ENCODE results near the gene ALDH4A1.
"Not testable (repeated sequence)": the region's sequence is repeated elsewhere in the genome, so short reads cannot be mapped to it uniquely, and the experiment has no call there.

Gene ALDH4A1

GRCh38 chr1:18875107-18875795 lies 27.1 kb downstream of the ALDH4A1 start:
- DNase-seq: peak; percentile 68

DNA sequence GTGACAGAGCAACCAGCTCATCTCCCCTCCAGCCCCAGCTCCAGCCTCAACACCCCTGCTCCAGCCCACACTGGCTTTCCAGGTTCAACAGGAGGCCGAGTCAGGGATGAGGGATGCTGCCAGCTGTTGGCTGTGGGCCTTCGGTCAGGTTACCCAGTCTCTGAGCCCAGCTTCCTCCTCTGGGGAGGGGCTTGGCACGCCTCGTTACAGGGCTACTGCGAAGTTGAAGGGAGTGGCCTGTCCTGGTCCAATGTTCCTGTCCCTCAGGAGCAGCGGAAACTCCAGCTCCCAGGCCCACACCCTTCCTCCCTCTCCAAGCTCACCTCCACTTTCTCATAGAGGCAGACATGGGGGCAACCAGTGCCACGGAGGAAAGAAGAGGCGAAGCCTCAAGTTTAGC lies 27.8 kb downstream of the ALDH4A1 start:
- DNase-seq: no peak

- DNase-seq: no peak
Measured at GRCh38 chr1:18874036-18874435, 28.3 kb downstream of the ALDH4A1 start.

- DNase-seq: no peak
Measured at GRCh38 chr1:18872071-18872611, 30.2 kb downstream of the ALDH4A1 start.

DNA sequence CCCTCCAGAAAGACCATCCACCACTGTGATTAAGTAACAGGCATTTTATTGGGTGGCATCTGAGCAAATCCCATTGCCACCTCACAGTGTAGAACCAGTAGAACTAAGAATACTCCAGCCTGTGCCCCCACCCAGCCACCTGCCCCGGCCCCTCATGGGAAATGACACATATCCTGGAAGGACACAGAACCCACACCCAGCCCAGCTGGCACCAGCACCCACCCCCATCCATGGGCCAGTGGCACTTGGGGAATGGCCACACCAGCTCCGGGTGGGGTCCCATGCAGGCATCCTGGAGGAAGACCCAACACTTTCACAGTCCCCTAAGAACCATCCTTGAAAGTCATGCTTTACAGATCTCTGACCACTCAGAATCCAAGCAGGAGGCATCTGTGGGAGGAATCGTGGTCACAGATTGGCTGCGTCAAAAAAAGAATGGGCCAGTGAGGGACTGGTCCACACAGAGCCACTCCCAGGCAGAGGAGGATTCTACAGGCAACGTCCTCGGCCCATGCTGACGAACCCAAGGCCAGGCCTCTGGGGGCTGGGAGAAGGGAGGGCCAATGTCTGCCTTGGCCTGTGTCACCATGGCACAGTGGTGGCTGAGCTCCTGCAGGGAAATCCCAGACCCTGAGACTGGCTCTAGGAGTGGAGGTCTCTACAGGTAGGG lies 30.8 kb downstream of the ALDH4A1 start:
- DNase-seq: no peak

- DNase-seq: no peak
Measured at GRCh38 chr1:18870957-18871356, 31.4 kb downstream of the ALDH4A1 start.

DNA sequence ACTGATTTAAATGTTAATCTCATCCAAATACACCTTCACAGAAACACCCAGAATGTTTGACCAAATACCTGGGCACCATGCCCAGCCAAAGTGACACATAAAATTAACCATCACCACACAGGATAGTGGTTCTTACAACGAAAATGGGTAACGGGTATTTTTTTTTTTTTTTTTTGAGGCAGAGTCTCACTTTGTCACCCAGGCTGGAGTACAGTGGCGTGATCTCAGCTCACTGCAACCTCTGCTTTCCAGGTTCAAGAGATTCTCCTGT lies 31.8 kb downstream of the ALDH4A1 start:
- DNase-seq: not testable (repeated sequence)

- DNase-seq: no peak
Measured at GRCh38 chr1:18869847-18870594, 32.3 kb downstream of the ALDH4A1 start.

DNA sequence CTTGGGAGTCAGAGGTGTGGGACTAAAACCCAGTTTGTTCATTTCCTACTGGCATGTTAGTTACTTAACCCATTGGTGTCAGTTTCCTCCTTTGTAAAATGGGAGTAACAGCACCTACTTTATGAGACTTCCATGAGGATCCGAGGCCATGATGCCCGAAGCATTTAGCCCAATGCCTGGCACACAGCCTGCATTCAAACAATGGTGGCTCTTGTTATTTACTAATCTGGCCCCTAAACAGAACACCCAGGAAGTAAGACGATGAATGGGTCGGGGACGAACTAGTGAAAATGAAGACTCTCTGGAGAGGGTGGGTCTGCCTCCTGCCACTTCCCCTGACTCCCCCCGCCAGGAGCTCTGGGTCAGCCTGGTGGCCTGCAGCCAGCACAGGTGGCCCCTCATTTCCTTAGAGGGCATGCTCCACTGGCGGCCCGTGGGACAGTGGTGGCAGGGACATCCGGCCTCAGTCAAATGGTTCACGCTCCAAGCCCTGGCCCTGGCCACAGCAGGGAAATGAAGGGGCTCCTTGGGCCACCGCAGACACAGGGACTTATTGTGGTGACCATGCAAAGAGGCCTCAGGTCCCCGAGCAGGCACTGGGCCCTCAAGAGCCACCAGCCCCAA lies 33.4 kb downstream of the ALDH4A1 start:
- DNase-seq: no peak

DNA sequence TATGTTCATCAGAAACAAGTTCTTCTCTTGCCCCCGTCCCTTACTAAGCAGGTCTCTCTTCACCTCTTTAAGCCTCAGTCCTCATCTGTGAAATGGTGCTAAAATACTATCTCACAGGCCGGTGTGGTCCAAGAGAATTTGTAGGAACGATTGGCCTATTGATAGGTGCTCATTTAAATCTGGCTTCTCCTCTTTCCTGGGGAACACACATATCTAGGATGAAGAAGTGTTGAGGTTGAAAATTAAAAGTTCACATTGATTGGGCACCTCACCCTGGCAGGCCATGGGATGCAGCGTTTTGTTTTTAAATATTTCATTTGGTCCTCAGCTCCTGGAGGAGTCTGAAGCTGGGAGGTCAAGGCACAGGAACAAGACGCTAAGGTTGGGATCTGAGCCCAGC lies 34.0 kb downstream of the ALDH4A1 start:
- DNase-seq: no peak

DNA sequence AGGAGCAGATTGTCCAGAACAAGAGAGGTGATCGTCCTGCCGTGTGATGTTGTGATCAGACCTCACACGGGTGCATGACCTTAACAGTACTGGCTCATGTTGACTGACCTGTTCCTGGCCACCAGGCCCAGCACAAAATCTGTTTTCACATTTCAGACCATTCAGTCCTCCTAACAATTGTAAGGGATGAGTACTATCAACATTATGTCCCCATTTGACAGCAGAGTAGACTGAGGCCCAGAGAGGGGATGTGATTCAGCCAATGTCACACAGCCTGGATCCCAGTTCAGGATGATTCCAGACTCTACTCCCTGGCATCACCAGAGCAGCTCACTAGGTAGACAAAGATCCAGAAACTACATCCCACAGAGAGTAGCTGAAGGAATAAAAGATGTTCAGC lies 35.5 kb downstream of the ALDH4A1 start:
- DNase-seq: no peak

- no peak for DNase-seq
Measured at GRCh38 chr1:18866314-18866713, 36.0 kb downstream of the ALDH4A1 start.

- no peak for DNase-seq
Measured at GRCh38 chr1:18865176-18865575, 37.2 kb downstream of the ALDH4A1 start.

DNA sequence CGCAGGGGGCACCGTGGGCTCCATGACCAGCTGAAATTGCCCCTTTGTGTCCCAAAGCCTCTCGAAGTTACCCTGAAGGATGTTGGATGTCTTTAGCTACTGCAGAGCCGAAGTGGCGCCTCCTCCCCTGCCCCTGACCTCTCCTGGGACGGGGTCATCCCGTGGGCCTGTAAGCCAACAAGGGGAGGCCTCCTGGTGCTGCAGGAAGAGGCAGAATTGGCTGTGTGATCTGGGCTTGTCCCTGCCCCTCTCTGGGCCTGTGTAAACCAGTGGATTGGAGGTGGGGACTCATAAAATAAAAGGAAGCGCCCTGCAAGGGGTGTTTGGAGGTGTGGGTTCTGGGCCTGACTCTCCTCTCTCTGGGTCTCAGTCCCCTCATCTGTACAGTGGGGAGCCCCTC lies 40.8 kb downstream of the ALDH4A1 start:
- no peak for DNase-seq

GRCh38 chr1:18861082-18861481 lies 41.3 kb downstream of the ALDH4A1 start:
- DNase-seq: no peak

DNA sequence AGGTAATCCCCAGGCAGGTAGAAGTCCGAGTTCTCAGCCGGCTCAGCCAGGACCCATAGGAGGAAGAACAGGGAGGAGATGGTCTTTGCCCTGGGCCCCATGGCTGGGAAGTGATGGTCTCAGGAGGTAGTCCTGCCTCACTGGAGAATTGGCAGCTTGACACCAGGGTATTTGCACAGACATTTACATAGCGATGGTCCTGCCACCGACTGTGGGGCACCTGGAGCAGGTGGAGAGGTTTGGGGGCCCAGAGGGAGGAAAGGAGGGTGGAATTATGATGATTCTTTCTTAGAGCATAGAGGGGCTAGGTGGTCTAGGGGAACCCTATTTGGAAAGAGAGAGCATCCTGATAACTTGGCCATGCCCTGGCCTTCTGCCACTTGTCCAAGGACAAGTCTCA lies 42.8 kb downstream of the ALDH4A1 start, which contains the start of gene TAS1R2:
TAS1R2 (minus strand) TSS at position 101 of the 400 bp plus-strand sequence; CDS start at position 101, 0 bp downstream.
- DNase-seq: no peak

- no peak for DNase-seq
Measured at GRCh38 chr1:18858070-18858688, 44.2 kb downstream of the ALDH4A1 start.

DNA sequence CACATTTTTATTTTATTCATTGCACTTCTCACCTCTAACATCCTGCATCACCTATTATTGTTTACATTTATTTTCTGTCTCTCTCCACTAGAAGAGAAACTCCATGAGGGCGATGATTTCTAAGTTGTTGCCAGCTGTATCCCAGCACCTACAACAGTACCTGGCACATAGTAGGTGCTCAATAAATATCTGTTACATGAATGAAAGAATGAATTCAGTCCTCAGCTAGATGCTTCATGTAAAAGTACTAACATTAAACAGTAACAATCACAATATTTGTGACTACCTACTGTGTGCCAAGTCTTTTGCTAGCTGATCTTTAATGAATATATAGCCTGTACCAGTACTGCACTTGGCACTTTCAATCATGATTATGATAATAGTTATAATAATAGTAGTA lies 45.9 kb downstream of the ALDH4A1 start:
- no peak for DNase-seq

DNA sequence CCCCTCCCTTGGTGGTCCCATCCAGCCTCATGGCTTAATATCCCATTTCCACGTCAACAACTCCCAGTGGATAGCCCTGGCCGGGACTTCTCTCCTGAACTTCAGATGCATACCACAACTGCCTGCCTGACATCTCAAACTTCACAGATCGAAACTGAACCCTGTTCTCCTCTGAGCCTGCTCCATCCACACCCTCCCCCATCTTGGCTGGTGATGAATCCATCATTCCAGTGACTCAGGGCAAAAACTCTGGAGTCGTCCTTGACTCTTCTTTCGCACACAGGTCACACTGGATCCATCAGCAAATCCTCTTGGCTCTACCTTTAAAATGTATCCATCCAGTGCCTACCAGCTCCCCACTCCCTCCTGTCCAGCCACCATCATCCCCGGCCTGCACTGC lies 46.8 kb downstream of the ALDH4A1 start:
- DNase-seq: no peak

DNA sequence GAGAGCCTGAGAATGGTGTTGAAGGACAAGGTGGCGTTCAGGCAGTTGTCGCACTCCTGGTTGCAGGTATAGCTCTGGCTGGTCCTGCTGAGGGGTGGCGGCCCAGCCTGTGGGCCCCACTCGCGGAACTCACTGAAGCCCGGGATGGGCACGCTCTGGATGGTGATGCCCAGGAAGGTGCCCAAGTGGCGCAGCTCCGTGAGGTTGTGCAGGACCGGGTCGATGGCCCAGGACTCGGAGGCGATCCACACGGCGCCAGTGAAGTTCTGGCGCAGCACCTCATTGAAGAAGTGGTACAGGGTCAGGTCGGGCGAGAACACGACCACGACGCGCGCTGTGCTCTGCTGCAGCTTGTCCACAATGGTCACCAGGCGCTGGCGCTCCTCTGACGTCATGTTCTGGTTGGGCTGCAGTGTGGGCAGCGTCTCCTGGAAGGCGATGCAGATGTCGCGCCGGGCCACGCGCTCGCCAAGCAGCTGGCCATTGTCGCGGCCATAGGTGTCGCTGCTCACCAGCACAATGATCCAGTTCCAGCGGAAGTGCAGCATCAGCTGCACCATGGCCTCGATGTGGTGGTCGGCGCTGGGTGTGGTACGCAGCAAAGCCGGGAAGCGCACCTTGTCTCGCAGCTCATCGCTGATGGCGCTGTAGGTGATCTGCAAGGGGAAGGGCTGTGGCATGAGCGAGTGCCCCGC lies 47.9 kb downstream of the ALDH4A1 start:
- no peak for DNase-seq

- DNase-seq: no peak
Measured at GRCh38 chr1:18852501-18852900, 49.9 kb downstream of the ALDH4A1 start.

DNA sequence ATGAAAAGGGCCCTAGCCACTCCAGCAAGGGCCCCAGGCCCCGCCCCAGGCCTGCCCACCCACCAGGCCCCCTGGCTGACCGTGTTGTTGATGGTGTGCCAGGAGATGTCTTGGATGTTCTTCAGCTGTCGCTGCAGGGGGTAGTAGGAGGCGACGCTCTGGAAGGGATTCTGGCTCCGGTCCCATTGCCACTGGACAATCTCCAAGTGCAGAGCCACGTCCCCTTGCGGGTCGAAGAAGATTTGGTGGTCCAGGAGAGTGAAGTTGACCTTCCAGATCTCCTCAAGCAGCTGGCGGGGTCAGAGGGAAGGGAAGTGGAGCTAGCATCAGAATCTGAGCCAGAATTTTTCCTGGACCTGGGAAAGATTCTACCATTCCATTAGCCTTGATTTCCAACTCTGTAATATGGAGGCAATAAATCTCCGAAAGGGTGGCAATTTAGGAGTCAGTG lies 53.1 kb downstream of the ALDH4A1 start:
- no peak for DNase-seq

Data from activated naive CD4-positive, alpha-beta T cell treated with anti-CD3 and anti-CD28 coated beads, Interleukin-2, amount 50 U/mL, for 16 hours (primary cell).